IMR-90 (cell line): ENCODE results near the gene MMP24. TPM values are rescaled to one million over a fixed set of nuclear protein-coding genes. Genes with fewer than 3 reads are reported as not detected.
A peak's percentile ranks its signal among the peaks of the same experiment; 100 is the strongest.

Source experiments
- ATAC-seq: fragments of 200-7000 bp; cut with Tn5 transposase; 2 replicates; pipeline ENCODE4 v1.9.1; 2020; ENCODE audit warnings: low read depth, mild to moderate bottlenecking, moderate library complexity
- BruUV-seq: library from RNA; stranded (reverse); fragments of 400-500 nt; replicated peaks from 2 replicates; lab custom pipeline; 2021; lab: Mats Ljungman, UMichigan
- CTCF ChIA-PET: fragments of 300-600 bp; formaldehyde crosslinking; extraction: SDS; loops from one replicate; lab custom pipeline; 2021; ENCODE audit warnings: antibody characterized with exemption; lab: Yijun Ruan, JAX
- POLR2A ChIA-PET: fragments of 300-600 bp; sonication (Branson Sonifier 250); formaldehyde crosslinking; loops from one replicate; lab custom pipeline; 2022; ENCODE audit warnings: antibody characterized with exemption; ENCODE audit not compliant: unreplicated experiment; lab: Charles Lee
- DNase-seq: peaks from one replicate; pipeline ENCODE4 v3.0.0; 2013
- H2AFZ ChIP-seq: replicated peaks from 2 replicates; pipeline ENCODE3; 2013; ENCODE audit warnings: low read length, mild to moderate bottlenecking; ENCODE audit not compliant: poor library complexity
- H2AK5ac ChIP-seq: 2 replicates; pipeline ENCODE4 v1.6.1; 2013; ENCODE audit warnings: low read depth, low read length, inconsistent platforms
- H2AK9ac ChIP-seq: replicated peaks from 2 replicates; pipeline ENCODE3; 2013; ENCODE audit warnings: mild to moderate bottlenecking, low read depth, low read length, moderate library complexity; ENCODE audit not compliant: poor library complexity
- H2BK120ac ChIP-seq: 2 replicates; pipeline ENCODE4 v1.6.1; 2013; ENCODE audit warnings: low read depth, low read length, inconsistent platforms
- H2BK15ac ChIP-seq: 3 replicates; pipeline ENCODE4 v1.6.1; 2013; ENCODE audit warnings: low read depth, low read length, inconsistent platforms
- H2BK20ac ChIP-seq: 2 replicates; pipeline ENCODE4 v1.6.1; 2013; ENCODE audit warnings: low read depth, mild to moderate bottlenecking, inconsistent platforms, low read length, moderate library complexity
- H2BK5ac ChIP-seq: 2 replicates; pipeline ENCODE4 v1.6.1; 2013; ENCODE audit warnings: mild to moderate bottlenecking, low read depth, low read length, inconsistent platforms; ENCODE audit not compliant: poor library complexity, severe bottlenecking
- H3K14ac ChIP-seq: replicated peaks from 2 replicates; pipeline ENCODE4 v1.6.1; 2013; ENCODE audit warnings: low read depth, low read length, inconsistent platforms
- H3K18ac ChIP-seq: 2 replicates; pipeline ENCODE4 v1.6.1; 2013; ENCODE audit warnings: low read depth, low read length, control low read depth
- H3K23ac ChIP-seq: 2 replicates; pipeline ENCODE4 v1.6.1; 2013; ENCODE audit warnings: low read depth, low read length, inconsistent platforms
- H3K27ac ChIP-seq: 2 replicates; pipeline ENCODE4 v1.5.1; 2013; ENCODE audit warnings: mild to moderate bottlenecking, control low read depth, low read length; ENCODE audit not compliant: insufficient read depth
- H3K27me3 ChIP-seq: 2 replicates; pipeline ENCODE4 v1.6.1; 2013; ENCODE audit warnings: low read length; ENCODE audit not compliant: control insufficient read depth, insufficient read depth
- H3K36me3 ChIP-seq: 2 replicates; pipeline ENCODE4 v1.6.1; 2013; ENCODE audit warnings: low read length, mixed read lengths; ENCODE audit not compliant: control insufficient read depth, insufficient read depth
- H3K4ac ChIP-seq: 2 replicates; pipeline ENCODE4 v1.6.1; 2013; ENCODE audit warnings: low read depth, low read length, inconsistent platforms
- H3K4me1 ChIP-seq: 2 replicates; pipeline ENCODE4 v1.6.1; 2013; ENCODE audit warnings: low read length, mixed read lengths; ENCODE audit not compliant: control insufficient read depth, insufficient read depth
- H3K4me2 ChIP-seq: 2 replicates; pipeline ENCODE4 v1.6.1; 2013; ENCODE audit warnings: low read depth, mild to moderate bottlenecking, control low read depth, low read length, moderate library complexity
- H3K4me3 ChIP-seq: 2 replicates; pipeline ENCODE4 v1.5.1; 2013; ENCODE audit warnings: low read depth, mild to moderate bottlenecking, control low read depth, low read length, moderate library complexity; ENCODE audit not compliant: insufficient read depth
- H3K56ac ChIP-seq: 2 replicates; pipeline ENCODE4 v1.6.1; 2013; ENCODE audit warnings: low read length, inconsistent platforms; ENCODE audit not compliant: insufficient read depth; ENCODE audit errors: extremely low read depth
- H3K79me1 ChIP-seq, 2 experiments: 2 replicates each; pipeline ENCODE4 v1.6.1; 2013; ENCODE audit warnings: low read length in 2 of 2, inconsistent platforms in 1 of 2, low read depth in 1 of 2
- H3K9ac ChIP-seq: 2 replicates; pipeline ENCODE4 v1.6.1; 2013; ENCODE audit warnings: low read depth, low read length, control low read depth
- H3K9me1 ChIP-seq: 2 replicates; pipeline ENCODE4 v1.6.1; 2013; ENCODE audit warnings: low read length, inconsistent platforms; ENCODE audit not compliant: insufficient read depth
- H3K9me3 ChIP-seq: 2 replicates; pipeline ENCODE4 v1.6.1; 2013; ENCODE audit warnings: low read length; ENCODE audit not compliant: control insufficient read depth, insufficient read depth
- H4K20me1 ChIP-seq: 2 replicates; pipeline ENCODE4 v1.6.1; 2013; ENCODE audit warnings: low read length, inconsistent platforms; ENCODE audit not compliant: insufficient read depth
- H4K5ac ChIP-seq: 2 replicates; pipeline ENCODE4 v1.6.1; 2013; ENCODE audit warnings: mild to moderate bottlenecking, low read depth, low read length, control low read depth
- H4K8ac ChIP-seq, 2 experiments: 2 replicates each; pipeline ENCODE4 v1.6.1; 2013; ENCODE audit warnings: low read depth in 2 of 2, low read length in 2 of 2, control low read depth in 1 of 2, inconsistent platforms in 1 of 2
- H4K91ac ChIP-seq: 2 replicates; pipeline ENCODE4 v1.6.1; 2013; ENCODE audit warnings: low read depth, low read length, inconsistent platforms; ENCODE audit not compliant: insufficient read depth
- BHLHE40 ChIP-seq: fragments of 150-350 bp; IDR thresholded peaks from 2 replicates; pipeline ENCODE4 v1.6.1; 2016; ENCODE audit warnings: mild to moderate bottlenecking, low read depth, low read length
- CEBPB ChIP-seq: IDR thresholded peaks from 2 replicates; pipeline ENCODE4 v1.6.1; 2012; ENCODE audit warnings: low read depth, low read length, improper control_type of control experiment
- CHD1 ChIP-seq: IDR thresholded peaks from 2 replicates; pipeline ENCODE4 v1.6.1; 2012; ENCODE audit warnings: low read depth, low read length, improper control_type of control experiment
- CTCF ChIP-seq: conservative IDR thresholded peaks from 2 replicates; pipeline ENCODE4 v1.5.1; 2012; ENCODE audit warnings: mild to moderate bottlenecking, low read depth, low read length, improper control_type of control experiment
- ELK1 ChIP-seq: fragments of 150-350 bp; IDR thresholded peaks from 2 replicates; pipeline ENCODE4 v1.6.1; 2016; ENCODE audit warnings: low read depth, mild to moderate bottlenecking, low read length, moderate library complexity, borderline replicate concordance
- FOS ChIP-seq: fragments of 150-350 bp; IDR thresholded peaks from 2 replicates; pipeline ENCODE4 v1.6.1; 2016; ENCODE audit warnings: low read depth, low read length
- MAZ ChIP-seq: IDR thresholded peaks from 2 replicates; pipeline ENCODE4 v1.6.1; 2012; ENCODE audit warnings: low read depth, mild to moderate bottlenecking, low read length, improper control_type of control experiment, moderate library complexity, borderline replicate concordance
- NFE2L2 ChIP-seq: fragments of 150-350 bp; IDR thresholded peaks from 2 replicates; pipeline ENCODE4 v1.6.1; 2016; ENCODE audit warnings: low read depth, mild to moderate bottlenecking, low read length
- POLR2A ChIP-seq: IDR thresholded peaks from 2 replicates; pipeline ENCODE4 v1.6.1; 2012; ENCODE audit warnings: mild to moderate bottlenecking, low read depth, low read length
- RAD21 ChIP-seq: IDR thresholded peaks from 2 replicates; pipeline ENCODE4 v1.6.1; 2012; ENCODE audit warnings: low read length, improper control_type of control experiment
- RCOR1 ChIP-seq: IDR thresholded peaks from 2 replicates; pipeline ENCODE4 v1.6.1; 2012; ENCODE audit warnings: mild to moderate bottlenecking, low read length, improper control_type of control experiment; ENCODE audit not compliant: insufficient replicate concordance
- SMC3 ChIP-seq: fragments of 150-350 bp; IDR thresholded peaks from 2 replicates; pipeline ENCODE4 v1.6.1; 2016; ENCODE audit warnings: low read depth, mild to moderate bottlenecking, antibody characterized with exemption, low read length, moderate library complexity
- whole genome bisulfite sequencing, 2 experiments: methylation state at CpG; one replicate each; pipeline versions ENCODE4 v1.1.5 to v1.1.7; 2013; ENCODE audit warnings: missing lambda C conversion rate in 2 of 2; ENCODE audit not compliant: insufficient read length in 1 of 2; ENCODE audit errors: extremely low coverage in 2 of 2; 5-methylcytosine and 5-hydroxymethylcytosine counted together
- dilution Hi-C: fragments of 300-500 bp; cut with HindIII; formaldehyde crosslinking; loops from one replicate; pipeline ENCODE4 v1.14.3; 2018; ENCODE audit warnings: low sequenced_read_pairs; ENCODE audit not compliant: unreplicated experiment
- in situ Hi-C: fragments of 300-500 bp; cut with MboI; formaldehyde crosslinking; loops from 3 replicates; pipeline ENCODE4 v1.14.3; 2019; ENCODE audit warnings: low sequenced_read_pairs, inconsistent platforms, mixed read lengths
- intact Hi-C: fragments of 100-400 bp; cut with micrococcal nuclease; formaldehyde crosslinking; loops from 2 replicates; pipeline ENCODE4 v1.10.0; 2022
- polyA plus RNA-seq, 3 experiments: library from polyadenylated mRNA; depleted of rRNA; stranded (reverse); fragments of >200 nt; gene quantifications; 2 replicates each; pipeline ENCODE4 v1.2.3, GENCODE V29; 2012; ENCODE audit warnings: low replicate concordance in 1 of 3
- total RNA-seq: library from RNA; depleted of rRNA; stranded (reverse); fragments of >200 nt; gene quantifications from 2 replicates; pipeline ENCODE4 v1.2.3, GENCODE V29; 2012

Gene MMP24
- total and polyA plus RNA-seq, 2 of the 4 experiments (the other 2 are of a cell fraction) = 0.36 to 0.79 TPM

- intact Hi-C loops = loop anchor here (1.0 to 2.0 kb wide), 2 partner anchors 33 to 133 kb away; no protein-coding TSS in a partner anchor
- peaks cover 0 to 56% of the 10 kb centered on the region in 2 experiments; a peak in 2 of 4 replicates for H3K79me1 ChIP-seq
- peak overlapping the region; percentile 85 for H3K18ac ChIP-seq
- peak overlapping the region; percentile 65 for H2AFZ ChIP-seq
- CTCF ChIA-PET = interaction anchor here (0.7 to 2.5 kb wide), 10 partner anchors 9 to 142 kb away, joined by 3 to 13 read pairs (median 6); partner anchors contain the start of gene GDF5
- peak; percentile 70 for ATAC-seq
- H2AK5ac ChIP-seq = peak overlapping the region; percentile 100
- peak; percentile 100 for DNase-seq
- peak overlapping the region; percentile 97 to 98 for H4K8ac ChIP-seq
- H3K36me3 ChIP-seq = no peaks in the 10 kb centered on the region
- in situ Hi-C loops = loop anchor here (5.0 kb wide), 1 partner anchor 131 kb away; the partner anchor contains the start of gene GDF5
- peak overlapping the region; percentile 94 for H2BK5ac ChIP-seq
- no peaks in the 10 kb centered on the region for H4K20me1 ChIP-seq
- peak overlapping the region; percentile 100 for H2BK120ac ChIP-seq
- BruUV-seq = no TSS peak
- H3K4ac ChIP-seq = peak overlapping the region; percentile 99
- no peaks in the 10 kb centered on the region for H3K27me3 ChIP-seq
- H2BK15ac ChIP-seq = peak overlapping the region; percentile 99
- POLR2A ChIA-PET = interaction anchor here (0.6 to 1.0 kb wide), 5 partner anchors 15 to 151 kb away, joined by 3 to 4 read pairs (median 3); partner anchors contain the start of genes EIF6 and MMP24OS
- dilution Hi-C loops = no loop called here
- H2BK20ac ChIP-seq = peak overlapping the region; percentile 100
- H3K9ac ChIP-seq = peak overlapping the region; percentile 19; the same call in 1 of the 2 replicates
- peak overlapping the region; percentile 100 for H4K91ac ChIP-seq
- H3K27ac ChIP-seq = peak overlapping the region; percentile 88
- H2AK9ac ChIP-seq = peak overlapping the region; percentile 87
- no peak overlapping the region; the same call in 1 of the 2 replicates for H3K4me2 ChIP-seq
- peaks cover 59% of the 10 kb centered on the region for H3K4me1 ChIP-seq
- H4K5ac ChIP-seq = peak overlapping the region; percentile 78
- peak overlapping the region; percentile 98 for H3K23ac ChIP-seq
- peak overlapping the region; percentile 99 for H3K14ac ChIP-seq
- no peaks in the 10 kb centered on the region for H3K9me3 ChIP-seq
- WGBS, 2 experiments = 0% methylated on average over 5 of the region's 12 CpGs; no CpG with 5 or more reads in 1 of the 2 experiments
- H3K56ac ChIP-seq = peak overlapping the region; percentile 96
- peaks cover 56% of the 10 kb centered on the region for H3K9me1 ChIP-seq
- no peak overlapping the region for H3K4me3 ChIP-seq
- TF ChIP-seq POLR2A (peak; percentile 78; the same call in 1 of the 2 replicates), CHD1 (no peak; the same call in 1 of the 2 replicates), ELK1 (no peak), NFE2L2 (peak; percentile 52; the same call in 1 of the 2 replicates), FOS (peak; percentile 100), RCOR1 (peak; percentile 95), CEBPB (peak; percentile 83), RAD21 (peak; percentile 21; the same call in 1 of the 2 replicates), SMC3 (no peak), CTCF (no peak), MAZ (peak; percentile 58; the same call in 1 of the 2 replicates), BHLHE40 (peak; percentile 94)
Observed at GRCh38 chr20:35305682-35306556, 79.4 kb downstream of the MMP24 start.
